Body of pancreas (tissue), 4 donors: ENCODE data around the gene UNC119B.

Experiments used
- POLR2A ChIP-seq, 3 donors: fragments of 450-650 bp; IDR thresholded peaks; one replicate each; pipeline ENCODE4 v1.6.1; 2016; ENCODE audit warnings: antibody characterized with exemption in 3 of 3, mild to moderate bottlenecking in 2 of 3
- TF ChIP-seq, protein P1 (sequence below), 7 experiments: fragments of 450-650 bp in 4 of 7; fragments of 200-600 bp in 3 of 7; sonication (generic) in 3 of 7; IDR thresholded peaks; one replicate each; pipeline ENCODE4 v1.5.1; 2016 to 2019; ENCODE audit warnings: antibody characterized with exemption in 7 of 7

DNA sequence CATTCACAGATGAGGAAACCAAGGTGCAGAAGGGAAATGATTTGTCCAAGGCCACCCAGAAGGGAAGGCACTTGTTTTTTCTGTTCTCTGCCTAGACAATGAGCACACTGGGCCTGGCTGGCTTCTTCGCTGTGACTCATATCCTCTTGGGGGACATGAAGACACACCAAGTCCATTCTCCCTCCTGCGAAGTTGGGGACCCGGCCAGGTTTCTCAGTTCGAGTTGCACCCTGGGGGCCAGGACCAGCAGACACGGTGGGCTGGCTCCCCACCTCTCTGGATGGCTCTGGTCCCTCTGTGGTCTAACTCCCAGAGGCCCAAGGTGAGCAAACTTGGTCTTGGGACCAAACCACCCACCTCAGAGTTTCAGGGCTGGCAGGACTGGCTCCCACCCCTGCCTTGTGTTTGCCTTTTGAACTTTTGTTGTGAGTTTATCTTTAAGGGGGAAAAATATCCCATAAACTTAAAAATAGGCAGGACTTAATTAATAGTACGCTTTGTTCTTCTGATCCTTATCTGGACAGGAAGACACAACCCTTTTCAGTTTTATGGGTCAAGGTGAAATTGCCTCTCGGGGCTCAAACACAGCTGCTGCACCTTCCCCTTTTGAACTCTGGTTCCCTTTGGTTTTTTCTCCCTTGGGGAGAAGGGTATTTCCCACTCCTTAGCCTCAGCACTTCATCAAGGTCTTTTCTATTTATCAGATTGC lies 32.3 kb upstream of the UNC119B start:
- TF ChIP-seq, protein P1, sequence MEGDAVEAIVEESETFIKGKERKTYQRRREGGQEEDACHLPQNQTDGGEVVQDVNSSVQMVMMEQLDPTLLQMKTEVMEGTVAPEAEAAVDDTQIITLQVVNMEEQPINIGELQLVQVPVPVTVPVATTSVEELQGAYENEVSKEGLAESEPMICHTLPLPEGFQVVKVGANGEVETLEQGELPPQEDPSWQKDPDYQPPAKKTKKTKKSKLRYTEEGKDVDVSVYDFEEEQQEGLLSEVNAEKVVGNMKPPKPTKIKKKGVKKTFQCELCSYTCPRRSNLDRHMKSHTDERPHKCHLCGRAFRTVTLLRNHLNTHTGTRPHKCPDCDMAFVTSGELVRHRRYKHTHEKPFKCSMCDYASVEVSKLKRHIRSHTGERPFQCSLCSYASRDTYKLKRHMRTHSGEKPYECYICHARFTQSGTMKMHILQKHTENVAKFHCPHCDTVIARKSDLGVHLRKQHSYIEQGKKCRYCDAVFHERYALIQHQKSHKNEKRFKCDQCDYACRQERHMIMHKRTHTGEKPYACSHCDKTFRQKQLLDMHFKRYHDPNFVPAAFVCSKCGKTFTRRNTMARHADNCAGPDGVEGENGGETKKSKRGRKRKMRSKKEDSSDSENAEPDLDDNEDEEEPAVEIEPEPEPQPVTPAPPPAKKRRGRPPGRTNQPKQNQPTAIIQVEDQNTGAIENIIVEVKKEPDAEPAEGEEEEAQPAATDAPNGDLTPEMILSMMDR (IDR thresholded peaks at IDR 0.05): no peak
- no peak for TF ChIP-seq POLR2A (IDR thresholded peaks at IDR 0.05)
